Testis (tissue), 3 donors: ENCODE results near the gene IL16. TPM values are rescaled to one million over a fixed set of nuclear protein-coding genes. Genes with fewer than 3 reads are reported as not detected.
A peak's percentile ranks its signal among the peaks of the same experiment; 100 is the strongest.
"Not testable (repeated sequence)": the region's sequence is repeated elsewhere in the genome, so short reads cannot be mapped to it uniquely, and the experiment has no call there.

Source experiments
- DNase-seq: peaks from one replicate; pipeline ENCODE4 v3.0.0-alpha.2; 2019
- H3K27ac ChIP-seq, 2 donors: fragments of 200-600 bp; sonication (generic); one replicate each; pipeline ENCODE4 v1.5.1; 2019
- H3K27me3 ChIP-seq: fragments of 200-600 bp; sonication (generic); one replicate; pipeline ENCODE4 v1.5.1; 2019
- H3K36me3 ChIP-seq: fragments of 200-600 bp; sonication (generic); one replicate; pipeline ENCODE4 v1.5.1; 2017; ENCODE audit warnings: low read depth; ENCODE audit errors: missing control alignments
- H3K4me1 ChIP-seq: fragments of 200-600 bp; sonication (generic); one replicate; pipeline ENCODE4 v1.5.1; 2019
- H3K4me3 ChIP-seq, 2 donors: fragments of 200-600 bp; sonication (generic); one replicate each; pipeline ENCODE4 v1.5.1; 2017 to 2019
- H3K9me3 ChIP-seq: fragments of 200-600 bp; sonication (generic); one replicate; pipeline ENCODE4 v1.5.1; 2017
- POLR2A ChIP-seq: fragments of 450-650 bp; IDR thresholded peaks from one replicate; pipeline ENCODE4 v1.6.1; 2017; ENCODE audit warnings: antibody characterized with exemption, mild to moderate bottlenecking, moderate library complexity
- WGBS, 2 donors: methylation state at CpG; one replicate each; pipeline ENCODE4 v1.1.5; 2018; 5-methylcytosine and 5-hydroxymethylcytosine counted together
- intact Hi-C: fragments of 100-400 bp; cut with DNase I; formaldehyde crosslinking; loops from one replicate; pipeline ENCODE4 v1.15.1; 2023; ENCODE audit warnings: low total_unique reads
- polyA plus RNA-seq: library from polyadenylated mRNA; stranded (reverse); fragments of 350-450 nt; fragmentation: Illumina TruSeq; extraction: RNeasy Lipid Tissue Mini Kit (QIAGEN cat#74804); gene quantifications from one replicate; pipeline ENCODE4 v1.2.3, GENCODE V29; 2014; ENCODE audit warnings: low read depth, low replicate concordance; ENCODE audit not compliant: insufficient read depth
- total RNA-seq, 2 donors: library from RNA; depleted of rRNA; stranded (reverse); fragments of >200 nt; gene quantifications; one replicate each; pipeline ENCODE4 v1.2.3, GENCODE V29; 2016
- TF ChIP-seq, protein P1 (sequence below), 3 experiments: fragments of 450-650 bp in 2 of 3; fragments of 200-600 bp in 1 of 3; sonication (generic) in 1 of 3; IDR thresholded peaks; one replicate each; pipeline ENCODE4 v1.5.1; 2016 to 2019; ENCODE audit warnings: antibody characterized with exemption in 3 of 3, mild to moderate bottlenecking in 2 of 3, moderate library complexity in 1 of 3

The IL16 gene
- total and polyA plus RNA-seq, 3 donors from 2014 or later, result 13.1 to 17.6 (median 14.9) TPM

DNA sequence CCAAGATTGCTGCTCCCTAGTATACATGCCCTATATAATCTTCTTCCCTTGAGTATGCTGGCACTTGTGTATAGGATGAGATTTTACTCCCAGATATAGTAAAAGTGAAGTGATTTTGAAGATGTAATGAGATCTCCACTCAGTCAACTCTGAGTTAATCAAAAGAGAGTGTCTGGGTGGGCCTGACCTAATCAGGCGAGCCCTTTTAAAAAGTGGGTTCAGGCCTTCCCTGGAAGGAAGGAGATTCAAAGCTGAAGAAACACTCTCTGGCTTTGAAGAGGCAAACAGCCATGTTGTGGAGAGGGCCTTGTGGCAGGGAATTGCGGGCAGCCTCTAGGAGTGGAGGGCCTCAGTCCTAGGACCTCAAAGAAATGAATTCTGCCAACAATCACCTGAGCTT lies 132.8 kb downstream of the IL16 start:
- H3K27me3 ChIP-seq, result no peaks in the 10 kb centered on the region
- no peaks in the 10 kb centered on the region for H3K9me3 ChIP-seq
- H3K4me1 ChIP-seq, result peaks cover 37% of the 10 kb centered on the region
- peak overlapping the region in 1 of 2 donors; percentile 55 for H3K27ac ChIP-seq
- intact Hi-C loops, result no loop called here
- TF ChIP-seq POLR2A, result no peak
- TF ChIP-seq, protein P1, sequence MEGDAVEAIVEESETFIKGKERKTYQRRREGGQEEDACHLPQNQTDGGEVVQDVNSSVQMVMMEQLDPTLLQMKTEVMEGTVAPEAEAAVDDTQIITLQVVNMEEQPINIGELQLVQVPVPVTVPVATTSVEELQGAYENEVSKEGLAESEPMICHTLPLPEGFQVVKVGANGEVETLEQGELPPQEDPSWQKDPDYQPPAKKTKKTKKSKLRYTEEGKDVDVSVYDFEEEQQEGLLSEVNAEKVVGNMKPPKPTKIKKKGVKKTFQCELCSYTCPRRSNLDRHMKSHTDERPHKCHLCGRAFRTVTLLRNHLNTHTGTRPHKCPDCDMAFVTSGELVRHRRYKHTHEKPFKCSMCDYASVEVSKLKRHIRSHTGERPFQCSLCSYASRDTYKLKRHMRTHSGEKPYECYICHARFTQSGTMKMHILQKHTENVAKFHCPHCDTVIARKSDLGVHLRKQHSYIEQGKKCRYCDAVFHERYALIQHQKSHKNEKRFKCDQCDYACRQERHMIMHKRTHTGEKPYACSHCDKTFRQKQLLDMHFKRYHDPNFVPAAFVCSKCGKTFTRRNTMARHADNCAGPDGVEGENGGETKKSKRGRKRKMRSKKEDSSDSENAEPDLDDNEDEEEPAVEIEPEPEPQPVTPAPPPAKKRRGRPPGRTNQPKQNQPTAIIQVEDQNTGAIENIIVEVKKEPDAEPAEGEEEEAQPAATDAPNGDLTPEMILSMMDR (IDR thresholded peaks at IDR 0.05), result no peak
- WGBS, 2 donors, result 96 to 98% methylated on average over 2 of the region's 2 CpGs
- no peak overlapping the region for H3K4me3 ChIP-seq
- no peak for DNase-seq
- no peaks in the 10 kb centered on the region for H3K36me3 ChIP-seq

DNA sequence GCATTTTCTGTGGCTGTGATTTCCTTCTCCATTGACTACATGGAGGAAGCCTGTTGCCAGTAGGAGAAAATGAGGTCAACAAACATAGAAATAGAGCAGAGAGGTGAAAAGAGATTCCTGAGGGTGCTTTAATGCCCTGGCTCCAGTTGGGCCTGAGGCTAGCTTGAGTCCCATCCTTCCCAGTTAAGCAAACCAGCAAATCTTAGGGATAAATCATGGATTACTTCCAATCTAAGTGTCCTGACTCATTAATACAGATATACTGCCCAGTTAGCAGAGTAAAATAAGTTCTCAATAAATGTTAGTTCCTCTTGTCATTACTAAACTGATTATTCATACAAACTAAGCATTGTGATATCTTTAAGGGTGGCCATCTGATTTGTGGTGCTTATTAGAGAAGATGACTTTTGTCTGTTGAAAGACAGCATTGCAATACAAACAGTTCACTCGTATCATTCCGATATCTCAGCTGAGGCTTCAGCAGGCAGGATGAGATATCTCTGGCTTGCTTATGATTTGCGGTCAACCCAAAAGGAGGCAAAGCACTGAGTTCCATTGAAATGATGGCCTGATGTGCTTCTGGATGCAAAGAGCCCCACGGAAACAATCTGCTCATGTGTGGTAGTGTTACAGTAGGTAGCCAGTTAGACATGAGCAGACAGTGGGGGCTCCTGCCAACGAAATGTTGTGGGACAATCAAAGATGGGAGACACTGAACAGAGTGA lies 133.8 kb downstream of the IL16 start:
- Histone ChIP-seq H3K9me3 (no peaks in the 10 kb centered on the region), H3K4me3 (no peak overlapping the region), H3K4me1 (peaks cover 39% of the 10 kb centered on the region), H3K36me3 (no peaks in the 10 kb centered on the region), H3K27ac (peak overlapping the region; percentile 55 to 69), H3K27me3 (no peaks in the 10 kb centered on the region)
- intact Hi-C loops, result loop anchor here (10.0 kb wide), 1 partner anchor 56 kb away; no protein-coding TSS in a partner anchor
- no peak for TF ChIP-seq POLR2A
- TF ChIP-seq, protein P1 (IDR thresholded peaks at IDR 0.05), result no peak
- 32 to 41% methylated on average over 5 of the region's 5 CpGs for WGBS, 2 donors
- no peak for DNase-seq

DNA sequence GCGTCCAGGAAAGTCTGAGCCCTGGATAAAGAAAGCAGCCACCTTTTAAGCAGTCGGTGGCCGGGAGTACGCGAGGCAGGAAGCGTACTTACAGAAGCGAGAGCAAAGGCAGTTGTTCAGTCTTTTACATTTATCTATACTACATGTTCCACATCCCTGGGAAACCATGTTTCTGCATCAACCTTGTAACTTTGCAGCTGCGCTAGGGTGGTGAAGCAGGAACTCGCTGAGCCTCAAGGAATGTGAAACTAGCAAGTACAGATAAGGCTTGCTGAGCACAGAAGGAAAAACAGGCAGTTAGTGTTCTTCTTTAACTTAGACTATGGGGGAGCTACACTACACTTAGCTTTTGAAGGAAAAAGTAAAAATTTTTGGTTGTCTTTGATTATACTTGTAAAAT lies 134.5 kb downstream of the IL16 start:
- not testable (repeated sequence) for H3K9me3 ChIP-seq, H3K36me3 ChIP-seq, H3K27me3 ChIP-seq
- peak overlapping the region in 1 of 2 donors; percentile 27 for H3K4me3 ChIP-seq
- peaks cover 43% of the 10 kb centered on the region for H3K4me1 ChIP-seq
- peak; percentile 69 for DNase-seq
- WGBS, 2 donors, result 9 to 13% methylated on average over 9 of the region's 9 CpGs
- peak overlapping the region; percentile 55 to 69 for H3K27ac ChIP-seq
- intact Hi-C loops, result loop anchor here (10.0 kb wide), 1 partner anchor 56 kb away; no protein-coding TSS in a partner anchor

DNA sequence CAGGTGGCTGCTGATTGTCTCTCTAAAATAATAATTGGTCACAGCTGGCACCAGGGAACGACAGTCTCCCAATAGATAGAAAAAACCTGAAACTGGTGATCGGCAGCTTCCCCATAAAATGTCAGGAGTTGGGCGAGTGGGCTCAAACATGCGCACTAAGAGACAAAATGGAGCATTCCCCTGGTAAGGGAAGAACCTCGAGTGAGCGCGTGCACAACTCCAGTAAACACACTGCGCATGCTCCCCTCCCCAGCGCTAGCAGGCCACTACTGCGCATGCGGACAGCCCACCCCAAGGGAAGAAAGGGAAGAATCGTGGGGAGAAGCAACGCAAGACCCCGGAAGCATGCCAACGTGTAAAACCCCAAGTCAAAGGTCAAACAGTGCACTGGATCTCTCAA lies 134.9 kb downstream of the IL16 start:
- no peaks in the 10 kb centered on the region for H3K27me3 ChIP-seq
- H3K27ac ChIP-seq, result peak overlapping the region; percentile 55 to 69
- TF ChIP-seq POLR2A, result no peak
- TF ChIP-seq, protein P1 (IDR thresholded peaks at IDR 0.05), result no peak
- peak; percentile 82 for DNase-seq
- intact Hi-C loops, result loop anchor here (10.0 kb wide), 1 partner anchor 57 kb away; no protein-coding TSS in a partner anchor
- peak overlapping the region in 1 of 2 donors; percentile 27 for H3K4me3 ChIP-seq
- WGBS, 2 donors, result 56 to 66% methylated on average over 15 of the region's 15 CpGs
- peaks cover 43% of the 10 kb centered on the region for H3K4me1 ChIP-seq
- no peaks in the 10 kb centered on the region for H3K36me3 ChIP-seq
- H3K9me3 ChIP-seq, result no peaks in the 10 kb centered on the region

DNA sequence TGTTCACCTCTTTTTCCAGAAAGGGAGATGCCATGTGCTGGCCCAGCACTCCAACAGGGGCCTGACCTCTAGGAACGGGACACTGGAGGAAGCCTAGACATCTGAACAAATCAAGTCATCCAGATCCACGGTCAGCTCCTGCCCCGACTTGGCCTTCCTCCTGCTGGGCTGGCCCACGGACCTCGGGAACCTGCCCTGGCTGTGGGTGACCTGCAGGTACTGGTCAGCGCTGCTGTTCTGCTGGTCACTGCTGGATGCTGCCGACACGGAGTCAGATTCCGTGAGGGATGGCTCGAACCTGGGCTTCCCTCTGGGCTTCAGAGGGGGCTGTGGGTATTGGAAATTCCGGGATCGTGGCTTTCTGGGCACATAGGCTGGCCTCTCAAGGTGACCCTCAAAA lies 135.6 kb downstream of the IL16 start:
- no peak for TF ChIP-seq POLR2A
- TF ChIP-seq, protein P1 (IDR thresholded peaks at IDR 0.05), result no peak
- Histone ChIP-seq H3K36me3 (no peaks in the 10 kb centered on the region), H3K27ac (peak overlapping the region; percentile 55 to 69), H3K4me1 (peaks cover 48% of the 10 kb centered on the region), H3K4me3 (peak overlapping the region in 1 of 2 donors; percentile 27), H3K9me3 (no peaks in the 10 kb centered on the region), H3K27me3 (no peaks in the 10 kb centered on the region)
- DNase-seq, result no peak
- intact Hi-C loops, result loop anchor here (10.0 kb wide), 1 partner anchor 58 kb away; no protein-coding TSS in a partner anchor
- WGBS, 2 donors, result 64 to 78% methylated on average over 4 to 10 of the region's 12 CpGs
